Ishikawa (cell line): ENCODE data around the gene ROPN1L.

Experiments
- CEBPB ChIP-seq: IDR thresholded peaks from 2 replicates; pipeline ENCODE4 v1.6.1; 2012
- CREB1 ChIP-seq: IDR thresholded peaks from 2 replicates; pipeline ENCODE4 v1.6.1; 2012; ENCODE audit warnings: low read depth
- EP300 ChIP-seq: IDR thresholded peaks from 2 replicates; pipeline ENCODE4 v1.6.1; 2012; ENCODE audit warnings: borderline replicate concordance
- MAX ChIP-seq: IDR thresholded peaks from 2 replicates; pipeline ENCODE4 v1.6.1; 2012
- RAD21 ChIP-seq: IDR thresholded peaks from 2 replicates; pipeline ENCODE4 v1.6.1; 2012; ENCODE audit warnings: low read depth
- REST ChIP-seq: IDR thresholded peaks from 2 replicates; pipeline ENCODE4 v1.6.1; 2012; ENCODE audit warnings: low read depth, mild to moderate bottlenecking

- TF ChIP-seq EP300 (no peak), MAX (no peak), CREB1 (no peak), CEBPB (no peak), REST (no peak), RAD21 (no peak)
Measured at GRCh38 chr5:10396552-10396951, 45.1 kb upstream of the ROPN1L start.
